ENCODE measurements around the gene USP9X.
"Not testable (repeated sequence)": the region's sequence is repeated elsewhere in the genome, so short reads cannot be mapped to it uniquely, and the experiment has no call there.

USP9X gene, protein sequence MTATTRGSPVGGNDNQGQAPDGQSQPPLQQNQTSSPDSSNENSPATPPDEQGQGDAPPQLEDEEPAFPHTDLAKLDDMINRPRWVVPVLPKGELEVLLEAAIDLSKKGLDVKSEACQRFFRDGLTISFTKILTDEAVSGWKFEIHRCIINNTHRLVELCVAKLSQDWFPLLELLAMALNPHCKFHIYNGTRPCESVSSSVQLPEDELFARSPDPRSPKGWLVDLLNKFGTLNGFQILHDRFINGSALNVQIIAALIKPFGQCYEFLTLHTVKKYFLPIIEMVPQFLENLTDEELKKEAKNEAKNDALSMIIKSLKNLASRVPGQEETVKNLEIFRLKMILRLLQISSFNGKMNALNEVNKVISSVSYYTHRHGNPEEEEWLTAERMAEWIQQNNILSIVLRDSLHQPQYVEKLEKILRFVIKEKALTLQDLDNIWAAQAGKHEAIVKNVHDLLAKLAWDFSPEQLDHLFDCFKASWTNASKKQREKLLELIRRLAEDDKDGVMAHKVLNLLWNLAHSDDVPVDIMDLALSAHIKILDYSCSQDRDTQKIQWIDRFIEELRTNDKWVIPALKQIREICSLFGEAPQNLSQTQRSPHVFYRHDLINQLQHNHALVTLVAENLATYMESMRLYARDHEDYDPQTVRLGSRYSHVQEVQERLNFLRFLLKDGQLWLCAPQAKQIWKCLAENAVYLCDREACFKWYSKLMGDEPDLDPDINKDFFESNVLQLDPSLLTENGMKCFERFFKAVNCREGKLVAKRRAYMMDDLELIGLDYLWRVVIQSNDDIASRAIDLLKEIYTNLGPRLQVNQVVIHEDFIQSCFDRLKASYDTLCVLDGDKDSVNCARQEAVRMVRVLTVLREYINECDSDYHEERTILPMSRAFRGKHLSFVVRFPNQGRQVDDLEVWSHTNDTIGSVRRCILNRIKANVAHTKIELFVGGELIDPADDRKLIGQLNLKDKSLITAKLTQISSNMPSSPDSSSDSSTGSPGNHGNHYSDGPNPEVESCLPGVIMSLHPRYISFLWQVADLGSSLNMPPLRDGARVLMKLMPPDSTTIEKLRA (N-terminal part only)

DNA sequence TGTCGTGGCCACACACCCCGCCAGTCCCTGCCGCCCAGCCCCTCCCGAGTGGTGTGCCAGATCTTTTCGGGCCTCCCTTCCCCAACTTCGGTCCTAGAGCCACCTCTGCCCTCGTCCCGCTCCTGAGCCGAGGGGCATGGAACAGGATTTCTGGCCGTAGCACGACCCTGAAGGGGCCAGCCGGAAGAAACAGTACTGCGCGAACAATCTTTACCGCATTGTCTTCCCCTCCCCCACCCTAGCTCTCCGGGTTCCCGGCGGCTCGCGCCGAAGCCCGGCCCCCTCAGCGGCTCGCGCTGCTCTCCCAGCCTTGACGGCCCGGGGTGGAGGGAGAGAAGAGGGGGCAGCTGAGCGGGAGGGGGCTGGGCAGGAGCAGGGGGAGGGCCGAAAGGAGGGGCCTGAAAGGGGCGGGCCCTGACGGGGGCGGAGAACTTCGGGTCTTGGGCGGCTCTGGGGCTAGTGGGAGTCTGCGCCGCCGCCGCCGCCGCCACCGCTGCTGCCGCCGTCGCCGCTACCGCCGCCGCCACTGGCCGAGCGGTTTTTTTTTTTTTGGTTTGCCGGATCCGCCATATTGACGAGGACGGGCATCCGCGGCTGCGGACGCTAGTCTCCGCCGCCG lies at the start of gene USP9X:
USP9X (plus strand) TSS at position 553 of the 619 bp plus-strand sequence. CDS start 38,184 bp downstream, outside the sequence.
- DNase-seq = peak; percentile 92 to 94
- TF ChIP-seq POLR2A (IDR thresholded peaks at IDR 0.05; ENCODE audit: low read length) (peak; percentile 62), GATA1 (IDR thresholded peaks at IDR 0.05; ENCODE audit: low read depth, low read length) (no peak)

DNA sequence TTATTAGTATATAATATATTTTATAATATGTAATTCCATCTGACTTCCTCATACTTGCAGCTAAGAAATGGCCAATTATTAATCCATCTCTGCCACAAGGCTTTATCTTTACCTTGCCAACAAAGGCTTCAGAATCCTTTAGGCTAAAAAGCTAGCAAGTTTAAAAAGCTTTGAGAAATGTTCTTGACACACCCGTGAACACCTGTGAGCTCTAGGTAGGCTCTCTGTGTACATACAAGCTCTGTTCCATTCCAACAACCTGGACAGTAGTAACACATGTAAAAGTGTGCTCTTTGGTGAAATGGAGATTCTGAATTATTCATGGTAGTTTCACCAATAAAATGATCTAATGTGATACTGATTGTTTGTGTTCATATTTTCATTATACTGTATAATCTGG lies 49.7 kb upstream of the USP9X start:
- TF ChIP-seq POLR2A (IDR thresholded peaks at IDR 0.05; ENCODE audit: low read length) = no peak
- no peak for DNase-seq

DNA sequence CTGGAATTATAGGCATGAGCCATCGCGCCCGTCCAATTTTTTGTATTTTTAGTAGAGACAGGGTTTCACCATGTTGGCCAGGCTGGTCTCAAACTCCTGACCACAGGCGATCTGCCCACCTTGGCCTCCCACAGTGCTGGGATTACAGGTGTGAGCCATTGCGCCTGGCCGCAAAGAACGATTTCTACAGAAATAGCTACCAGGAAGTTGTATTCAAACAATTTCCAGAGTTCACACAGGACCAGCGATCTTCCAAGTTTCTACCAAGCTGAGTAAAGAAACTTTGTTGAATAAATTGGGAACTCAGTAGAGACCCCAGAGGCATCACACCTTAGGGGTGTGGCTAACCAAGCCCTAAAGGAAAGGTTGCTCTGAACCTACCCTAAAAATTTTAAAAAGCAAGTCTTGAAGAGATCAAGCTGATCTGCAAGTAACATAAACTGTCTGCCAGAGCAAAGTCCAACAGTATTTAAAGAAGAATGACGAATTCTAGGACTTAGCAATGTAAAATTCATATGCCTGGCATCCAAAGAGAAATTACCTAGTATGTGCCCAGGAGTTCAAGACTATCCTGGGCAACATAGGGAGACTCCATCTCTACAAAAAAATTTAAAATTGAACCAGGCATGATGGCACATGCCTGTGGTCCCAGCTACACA lies 48.4 kb upstream of the USP9X start:
- no peak for DNase-seq
- TF ChIP-seq POLR2A (IDR thresholded peaks at IDR 0.05; ENCODE audit: low read length) (no peak), GATA1 (IDR thresholded peaks at IDR 0.05; ENCODE audit: low read depth, low read length) (no peak)

DNA sequence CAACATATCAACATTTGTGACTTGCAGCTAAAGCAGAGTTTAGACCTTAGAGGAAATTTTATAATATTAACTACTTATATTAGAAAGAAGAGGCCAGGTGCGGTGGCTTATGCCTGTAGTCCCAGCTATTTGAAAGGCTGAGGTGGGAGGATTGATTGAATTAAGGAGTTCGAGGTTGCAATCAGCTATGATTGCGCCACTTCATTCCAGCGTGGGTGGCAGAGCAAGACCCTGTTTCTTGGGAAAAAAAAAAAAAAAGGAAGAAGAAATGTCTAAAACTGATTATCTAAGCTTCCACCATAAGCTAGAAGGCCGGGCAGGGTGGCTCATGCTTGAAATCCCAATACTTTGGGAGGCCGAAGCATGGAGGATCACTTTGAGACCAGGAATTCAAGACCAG lies 42.0 kb upstream of the USP9X start:
- DNase-seq = no peak
- TF ChIP-seq GATA1 (IDR thresholded peaks at IDR 0.05; ENCODE audit: low read depth, low read length) = no peak
- no peak for TF ChIP-seq POLR2A (IDR thresholded peaks at IDR 0.05; ENCODE audit: low read length)

DNA sequence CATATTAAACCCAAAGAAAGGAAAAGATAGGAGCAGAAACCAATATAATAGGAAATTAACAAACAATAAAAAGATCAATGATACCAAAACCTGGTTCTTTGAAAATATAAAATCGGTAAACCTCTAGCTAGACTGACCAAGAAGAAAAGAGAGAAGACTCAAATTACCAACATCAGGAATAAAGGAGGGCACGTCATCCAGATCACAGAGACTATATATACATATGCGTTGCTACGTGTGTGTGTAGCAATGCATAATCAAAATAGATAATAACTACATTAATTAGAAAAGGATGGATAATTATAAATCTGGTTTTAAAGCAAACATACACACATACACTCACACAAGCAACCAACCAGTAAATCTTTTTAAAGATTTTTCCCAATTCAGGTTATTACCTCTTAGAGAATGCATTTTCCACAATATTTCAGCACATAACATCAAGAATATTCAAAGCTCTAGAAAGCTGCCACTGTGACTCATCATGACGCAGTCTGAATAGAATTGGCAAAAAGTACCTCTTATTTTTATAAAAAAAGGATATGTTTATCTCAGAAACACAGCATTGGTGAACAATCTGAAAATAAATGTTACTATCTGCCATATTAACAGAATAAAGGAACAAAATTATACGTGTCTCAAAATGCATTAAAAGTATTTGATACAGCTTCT lies 41.4 kb upstream of the USP9X start:
- no peak for TF ChIP-seq POLR2A (IDR thresholded peaks at IDR 0.05; ENCODE audit: low read length)
- TF ChIP-seq GATA1 (IDR thresholded peaks at IDR 0.05; ENCODE audit: low read depth, low read length) = no peak
- peak in 1 of 2 experiments; percentile 0 for DNase-seq

DNA sequence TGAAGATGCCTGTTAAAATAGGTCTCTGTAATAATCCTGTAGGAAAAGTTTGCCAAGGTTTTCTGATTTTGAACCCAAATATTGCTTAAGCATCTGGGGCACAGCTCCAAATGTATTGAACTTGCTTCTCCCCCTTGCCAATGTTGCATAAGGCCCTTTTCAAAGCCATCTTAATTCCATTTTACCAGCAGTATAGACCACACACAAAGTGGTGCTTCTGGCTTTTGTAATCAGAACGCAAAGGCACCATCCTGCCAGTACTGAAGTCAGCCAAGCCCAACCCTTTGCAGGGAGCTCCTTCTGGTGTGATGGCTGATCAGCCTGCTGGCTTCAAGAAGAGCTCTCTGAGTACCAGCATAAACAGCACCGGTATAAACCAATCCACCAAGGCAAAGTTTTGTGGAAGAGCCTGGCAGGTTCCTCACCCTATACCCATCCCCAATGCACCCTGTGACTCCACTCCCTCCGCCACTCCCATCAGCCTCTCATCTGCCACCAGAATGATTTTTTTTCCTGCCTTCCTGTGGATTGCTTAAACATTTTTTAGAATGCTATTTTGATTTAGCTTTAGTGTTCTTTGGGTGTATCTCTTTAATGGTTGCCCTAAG lies 39.2 kb upstream of the USP9X start:
- TF ChIP-seq GATA1 (IDR thresholded peaks at IDR 0.05; ENCODE audit: low read depth, low read length) (no peak), POLR2A (IDR thresholded peaks at IDR 0.05; ENCODE audit: low read length) (no peak)
- DNase-seq = peak; percentile 6 to 8

DNA sequence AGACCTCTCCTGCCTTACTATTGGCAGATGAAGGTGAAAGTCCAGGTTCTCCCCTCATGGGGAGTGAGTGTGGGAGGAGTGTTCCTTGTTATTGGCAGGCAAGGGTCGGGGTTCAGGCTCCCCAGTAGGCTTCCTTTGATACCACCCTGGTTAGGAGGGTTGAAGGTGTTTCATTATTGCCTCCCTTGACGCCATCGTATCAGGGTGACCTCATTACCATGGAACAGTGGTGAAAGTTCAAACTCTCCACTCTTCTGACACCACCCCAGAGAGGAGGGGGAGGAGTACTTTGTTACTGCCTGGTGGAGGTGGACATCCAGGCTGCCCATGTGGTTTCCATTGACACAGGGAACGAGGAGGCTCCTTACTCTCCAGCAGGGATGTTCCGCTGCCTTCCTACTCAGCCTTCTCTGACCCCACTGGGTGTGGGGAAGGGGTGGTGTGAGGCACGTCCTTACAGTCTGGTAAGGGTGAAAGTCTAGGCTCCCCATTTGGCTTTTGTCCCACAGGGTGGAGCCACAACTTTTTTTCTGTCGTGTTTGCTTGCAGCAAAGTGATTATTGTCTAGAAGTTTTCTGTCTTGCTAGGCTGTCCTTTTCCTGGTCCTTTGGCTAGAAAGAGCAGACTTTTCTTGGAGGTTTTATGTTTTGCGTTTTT lies 37.2 kb upstream of the USP9X start:
- TF ChIP-seq GATA1 (IDR thresholded peaks at IDR 0.05; ENCODE audit: low read depth, low read length) (no peak), POLR2A (IDR thresholded peaks at IDR 0.05; ENCODE audit: low read length) (no peak)
- peak; percentile 26 to 33 for DNase-seq

DNA sequence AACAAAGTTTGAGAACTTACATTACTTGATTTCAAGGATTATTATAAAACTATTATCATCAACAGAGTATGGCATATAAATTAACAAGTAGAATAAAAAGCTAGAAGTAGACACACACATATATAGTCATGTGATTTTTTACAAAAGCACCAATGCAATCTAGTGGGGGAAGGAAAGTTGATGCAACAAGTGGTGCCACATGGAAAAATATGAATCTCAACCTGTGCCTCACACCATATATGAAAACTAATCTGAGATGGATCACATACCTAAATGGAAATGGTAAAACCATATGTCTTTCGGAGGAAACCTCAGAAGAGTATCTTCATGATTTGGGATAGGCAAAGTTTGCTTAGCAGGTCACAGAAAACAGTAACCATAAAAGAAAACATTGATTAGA lies 34.9 kb upstream of the USP9X start:
- no peak for DNase-seq
- TF ChIP-seq GATA1 (IDR thresholded peaks at IDR 0.05; ENCODE audit: low read depth, low read length) = no peak
- TF ChIP-seq POLR2A (IDR thresholded peaks at IDR 0.05; ENCODE audit: low read length) = no peak

DNA sequence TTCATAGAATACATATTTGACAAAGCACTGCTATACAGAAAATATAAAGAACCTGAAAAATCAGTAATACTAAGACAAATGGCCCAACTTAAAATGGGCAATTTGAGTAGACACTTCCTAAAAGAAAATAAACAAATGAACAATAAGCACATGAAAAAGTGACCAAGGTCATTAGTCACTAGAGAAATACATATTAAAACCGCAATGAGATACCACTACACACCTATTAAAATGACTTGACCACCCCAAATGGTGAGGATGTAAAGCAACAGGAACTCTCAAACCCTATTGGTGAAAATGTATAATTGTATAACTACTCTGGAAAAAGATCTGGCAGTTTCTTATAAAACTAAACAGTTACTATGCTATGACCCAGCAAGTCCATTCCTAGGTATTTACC lies 34.0 kb upstream of the USP9X start:
- DNase-seq = no peak
- TF ChIP-seq GATA1 (IDR thresholded peaks at IDR 0.05; ENCODE audit: low read depth, low read length) = no peak
- no peak for TF ChIP-seq POLR2A (IDR thresholded peaks at IDR 0.05; ENCODE audit: low read length)

DNA sequence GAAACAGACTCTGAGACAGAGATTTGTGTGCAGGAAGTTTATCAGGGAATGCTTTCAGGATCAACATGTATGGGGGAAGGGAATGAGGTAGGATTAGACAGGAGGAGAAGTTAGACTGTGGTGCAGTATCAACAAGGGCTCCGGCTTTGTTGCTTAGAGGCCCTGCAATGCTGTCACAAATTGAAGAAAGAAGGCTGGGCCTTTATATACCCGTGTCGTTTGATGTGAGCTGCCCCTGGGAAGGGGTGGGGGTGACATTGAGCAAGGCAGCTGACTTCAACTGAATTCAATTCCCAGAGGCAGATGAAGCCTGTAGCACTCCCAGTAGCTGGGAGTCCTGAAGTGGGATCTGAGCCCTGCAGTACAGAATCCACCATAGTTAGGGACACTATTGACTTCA lies 29.5 kb upstream of the USP9X start:
- TF ChIP-seq POLR2A (IDR thresholded peaks at IDR 0.05; ENCODE audit: low read length) (no peak), GATA1 (IDR thresholded peaks at IDR 0.05; ENCODE audit: low read depth, low read length) (no peak)
- no peak for DNase-seq

DNA sequence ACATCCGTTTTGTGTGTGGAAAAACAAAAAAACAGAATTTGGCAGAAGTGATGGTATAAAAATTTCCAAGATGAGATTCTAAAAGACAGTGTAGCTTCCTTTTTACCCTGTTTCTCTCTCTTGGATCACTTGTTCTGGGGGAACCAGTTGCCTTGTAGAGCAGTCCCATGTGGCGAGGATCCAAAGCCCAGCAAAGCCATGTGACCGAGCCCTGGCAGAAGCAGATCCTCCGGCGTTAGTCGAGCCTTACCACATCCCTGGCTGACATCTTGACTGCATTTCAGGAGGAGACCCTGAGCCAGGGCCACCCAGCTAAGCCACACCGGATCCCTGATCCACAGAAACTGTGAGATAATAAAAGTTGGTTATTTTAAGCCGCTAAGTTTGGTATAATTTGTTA lies 22.0 kb upstream of the USP9X start:
- DNase-seq = not testable (repeated sequence)

DNA sequence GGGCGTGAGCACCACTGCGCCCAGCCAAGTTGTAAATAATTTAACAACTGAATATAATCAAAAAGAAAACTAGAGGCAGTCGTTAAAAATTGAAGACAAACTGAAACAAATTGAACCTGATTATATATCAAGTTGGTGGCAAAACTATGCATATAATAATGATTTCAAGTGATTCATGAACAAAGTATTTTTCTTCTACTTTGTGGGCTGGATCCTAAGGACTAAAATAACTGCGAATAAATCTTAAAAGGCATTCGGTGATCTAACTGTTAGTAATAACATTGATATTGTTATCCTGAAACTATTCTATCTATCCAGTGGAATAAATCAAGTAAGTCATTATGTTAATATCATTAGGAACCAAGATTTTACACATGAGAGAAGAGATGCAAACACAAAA lies 21.2 kb upstream of the USP9X start:
- no peak for DNase-seq
- no peak for TF ChIP-seq GATA1 (IDR thresholded peaks at IDR 0.05; ENCODE audit: low read depth, low read length)
- TF ChIP-seq POLR2A (IDR thresholded peaks at IDR 0.05; ENCODE audit: low read length) = no peak

Data from erythroblast (primary cell).